Midbrain (tissue), 1 donor: ENCODE measurements around the gene EIF3M.

ENCODE experiments used
- DNase-seq: peaks from one replicate; lab custom pipeline; 2025; lab: John Stamatoyannopoulos, UW

Gene EIF3M

GRCh38 chr11:32583459-32584271 is at the start of gene EIF3M:
TSS of gene EIF3M (plus strand) at chr11:32583831. CDS start at chr11:32583888, 57 bp downstream.
- peak; percentile 95 for DNase-seq

- DNase-seq, result no peak
Measured at GRCh38 chr11:32538804-32539203, 44.8 kb upstream of the EIF3M start.

DNA sequence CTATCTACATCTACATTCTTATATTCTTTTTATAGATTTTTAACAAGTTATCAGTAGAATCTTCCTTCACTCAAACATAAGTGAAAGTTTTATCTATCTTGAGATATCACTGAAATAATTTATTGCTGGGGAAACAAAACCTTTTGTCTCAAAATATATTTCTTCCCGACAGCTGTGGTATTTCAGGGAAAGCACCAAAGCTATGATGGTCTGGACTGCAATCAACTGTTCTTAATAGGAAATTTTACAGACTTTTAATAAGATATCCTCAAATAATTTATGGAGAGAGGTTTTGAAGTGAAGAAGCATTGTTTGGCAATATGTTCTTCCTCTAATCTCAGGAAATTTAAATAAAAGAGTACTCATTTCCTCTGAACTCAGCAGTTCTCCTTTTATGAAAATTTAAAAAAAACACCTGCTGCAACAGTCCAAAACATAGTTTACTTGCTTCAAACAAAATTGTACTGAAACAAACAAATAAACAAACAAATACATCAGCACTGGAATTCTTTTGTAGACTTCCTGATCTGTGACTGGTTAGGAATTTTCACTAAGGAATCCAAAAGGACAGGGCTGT is 33.9 kb upstream of the EIF3M start:
- no peak for DNase-seq

- no peak for DNase-seq
Measured at GRCh38 chr11:32550207-32550606, 33.4 kb upstream of the EIF3M start.

DNA sequence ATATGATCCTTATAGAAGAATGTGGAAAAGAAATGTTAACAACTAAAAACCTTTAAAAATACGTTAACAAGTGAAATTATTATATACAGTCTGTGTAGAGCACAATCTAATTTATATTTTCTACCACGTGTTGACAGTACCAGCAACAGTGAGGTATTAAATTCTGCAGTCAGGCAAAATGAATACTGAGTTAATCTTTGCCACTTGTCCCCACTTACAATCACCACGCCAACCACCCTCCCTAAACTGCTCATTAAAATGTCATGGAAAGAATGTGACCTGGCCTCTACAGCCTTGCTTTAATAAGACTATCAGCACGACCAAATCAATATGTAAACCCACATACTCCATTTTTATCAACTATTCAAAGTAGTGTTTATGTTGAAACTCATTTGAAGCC is 28.5 kb upstream of the EIF3M start:
- no peak for DNase-seq

DNA sequence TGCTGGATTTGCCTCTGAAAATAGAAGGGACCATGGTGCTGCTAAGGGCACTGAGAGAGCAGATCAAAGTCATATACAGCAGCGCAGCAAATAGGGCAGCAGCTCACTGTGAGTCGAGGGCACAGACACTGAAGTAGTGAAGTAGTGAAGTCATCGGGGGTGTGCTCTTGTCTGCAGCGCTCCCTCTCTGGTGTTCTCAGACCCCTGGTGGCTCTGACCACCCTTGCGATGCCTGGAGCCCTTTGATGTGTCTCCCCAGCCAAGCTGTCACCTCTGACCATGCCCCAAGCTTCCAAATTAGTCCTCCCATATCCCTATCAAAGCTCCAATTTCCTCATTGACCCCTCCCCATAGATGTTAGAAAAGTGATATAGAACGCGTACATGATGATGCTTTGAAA is 27.7 kb upstream of the EIF3M start:
- no peak for DNase-seq

DNA sequence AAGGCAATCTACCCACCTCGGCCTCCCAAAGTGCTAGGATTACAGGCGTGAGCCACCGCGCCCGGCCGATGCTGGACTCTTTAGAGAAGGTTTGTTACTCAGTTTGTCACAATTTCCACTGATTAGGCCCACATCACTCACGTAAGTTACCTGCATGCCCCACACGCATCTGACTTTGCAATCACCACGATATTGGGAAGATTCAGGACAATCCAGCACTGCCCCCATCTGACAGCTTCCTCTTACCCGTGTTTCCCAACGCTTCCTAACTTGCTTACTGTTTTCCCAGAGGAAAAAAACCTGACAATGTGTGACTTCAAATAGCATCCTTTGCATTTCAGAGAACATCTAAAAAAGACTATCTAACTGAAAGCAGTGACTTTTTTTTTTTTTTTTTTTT is 21.8 kb upstream of the EIF3M start:
- no peak for DNase-seq

DNA sequence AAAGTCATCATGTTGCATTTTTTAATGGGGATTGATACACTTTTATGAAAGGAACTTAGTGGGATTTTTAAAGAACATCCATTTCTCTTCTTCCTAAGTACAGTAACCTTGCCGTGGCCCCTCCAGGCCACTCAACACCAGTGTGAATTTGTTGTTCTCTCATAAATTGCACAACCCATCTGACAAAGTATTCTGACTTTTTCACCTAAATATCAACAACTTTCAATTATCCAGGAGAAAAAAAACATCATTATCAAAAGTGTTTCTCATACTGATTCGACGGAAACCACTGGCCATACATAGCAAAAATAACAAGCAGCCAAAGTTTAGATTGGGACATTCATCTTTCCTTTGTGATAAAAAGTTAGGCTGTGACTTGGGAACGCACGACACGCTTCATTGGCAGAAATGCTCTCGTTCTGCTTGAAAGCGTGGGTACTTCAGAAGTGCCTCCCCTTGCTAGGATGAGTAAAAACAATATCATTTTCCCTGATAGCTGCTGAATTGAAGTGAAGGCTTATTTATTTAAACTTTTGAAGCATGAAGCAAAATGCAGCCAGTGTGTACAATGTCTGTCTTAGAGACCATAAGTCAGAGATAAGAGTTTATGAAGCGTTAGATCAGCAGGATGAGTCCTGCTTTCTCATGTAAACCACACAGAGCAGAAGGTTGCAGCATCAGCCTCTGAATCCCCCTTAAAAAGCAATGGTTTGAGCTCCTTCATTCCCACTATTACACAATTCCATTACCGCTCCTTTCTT is 20.6 kb upstream of the EIF3M start:
- DNase-seq, result no peak

DNA sequence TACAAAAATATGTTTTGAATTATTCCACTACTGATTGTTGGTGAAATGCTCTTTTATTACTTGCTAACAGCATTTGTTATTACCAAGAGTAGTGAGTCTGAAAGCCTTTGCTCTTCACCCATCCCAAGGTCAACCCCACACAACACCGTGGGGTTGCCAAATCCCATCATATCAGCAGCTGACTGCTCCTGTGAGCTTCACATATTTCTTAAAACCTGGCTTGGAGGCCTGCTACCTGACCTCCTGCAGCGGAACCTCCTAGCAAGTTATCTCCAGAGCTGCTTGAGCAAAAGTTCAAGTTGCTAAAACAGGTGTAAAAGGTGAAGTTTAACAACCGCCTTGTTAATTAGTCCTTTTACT is 20.1 kb upstream of the EIF3M start:
- DNase-seq, result no peak

DNA sequence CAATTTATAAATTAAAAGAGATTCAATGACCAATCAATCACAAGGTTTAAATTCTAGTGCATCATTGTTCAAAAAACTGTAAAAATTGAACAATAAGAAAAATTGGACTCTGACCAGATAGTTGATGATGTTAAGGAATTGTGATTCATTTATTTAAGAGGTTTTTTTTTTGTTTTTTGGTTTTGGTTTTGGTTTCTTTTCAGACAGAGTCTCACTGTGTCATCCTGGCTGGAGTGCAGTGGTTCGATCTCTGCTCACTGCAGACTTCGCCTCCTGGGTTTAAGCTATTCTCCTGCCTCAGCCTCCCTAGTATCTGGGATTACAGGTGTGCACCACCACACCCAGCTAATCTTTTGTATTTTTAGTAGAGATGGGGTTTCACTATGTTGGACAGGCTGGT is 17.1 kb upstream of the EIF3M start:
- DNase-seq, result no peak

- no peak for DNase-seq
Measured at GRCh38 chr11:32567154-32567553, 16.5 kb upstream of the EIF3M start.

- no peak for DNase-seq
Measured at GRCh38 chr11:32569313-32569881, 14.2 kb upstream of the EIF3M start.

DNA sequence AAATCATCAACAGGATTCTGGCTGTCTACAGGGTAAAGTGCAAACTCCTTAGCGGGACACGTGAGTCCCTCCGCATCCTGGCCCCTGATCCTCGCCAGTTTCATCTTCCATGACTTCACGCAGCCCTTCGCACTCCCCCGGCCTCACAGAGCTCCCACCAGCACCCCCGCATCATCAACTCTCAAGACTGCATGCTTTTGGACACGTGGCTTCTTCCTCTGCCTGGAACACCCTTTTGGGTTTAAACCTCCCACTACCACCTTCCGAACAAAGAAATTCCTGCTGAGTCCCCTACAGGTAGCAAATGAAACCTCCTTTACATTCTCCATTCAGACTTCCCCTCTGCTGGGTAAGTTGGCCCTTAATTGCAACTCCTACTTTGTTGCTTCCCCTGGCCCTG is 12.6 kb upstream of the EIF3M start:
- DNase-seq, result no peak

- no peak for DNase-seq
Measured at GRCh38 chr11:32573228-32573627, 10.4 kb upstream of the EIF3M start.

GRCh38 chr11:32574421-32574820 is 9.2 kb upstream of the EIF3M start:
- DNase-seq, result no peak

DNA sequence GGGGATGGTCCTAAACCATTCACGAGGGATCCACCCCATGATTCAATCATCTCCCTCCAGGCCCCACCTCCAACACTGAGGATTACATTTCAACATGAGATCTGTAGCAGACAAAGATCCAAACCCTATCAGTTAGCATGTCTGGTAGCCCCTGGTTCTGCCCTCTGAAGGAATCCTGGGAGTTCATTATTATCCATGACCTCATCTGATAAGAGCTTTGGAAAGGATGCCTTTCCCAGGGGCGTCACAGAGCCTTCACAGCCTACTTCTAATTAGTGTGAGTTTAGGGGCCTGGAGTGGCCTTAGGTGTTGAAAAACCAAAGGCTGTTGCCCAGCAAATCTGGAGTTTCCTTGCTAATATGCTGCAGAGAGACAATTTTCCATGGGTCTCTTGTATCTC is 8.6 kb upstream of the EIF3M start:
- no peak for DNase-seq

DNA sequence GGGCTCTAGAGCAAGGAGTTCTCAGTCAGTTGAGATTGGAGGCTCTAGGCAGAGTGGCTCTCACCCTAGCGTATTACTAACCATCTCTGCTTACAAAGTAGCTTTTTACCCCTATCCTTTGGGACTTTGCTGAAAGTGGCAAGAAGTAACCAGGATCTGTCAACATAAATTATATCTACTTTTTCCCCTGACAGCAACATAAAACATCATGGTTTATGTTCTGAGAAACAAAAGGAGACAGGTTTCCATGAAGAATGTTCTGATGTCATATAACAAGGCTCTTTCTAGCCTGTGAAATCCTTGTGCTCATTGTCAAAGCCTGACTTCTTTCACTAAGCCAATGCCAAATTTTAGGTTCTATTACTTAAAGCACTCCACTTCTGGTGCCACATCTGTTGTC is 7.2 kb upstream of the EIF3M start:
- DNase-seq, result no peak

GRCh38 chr11:32580967-32581366 is 2.7 kb upstream of the EIF3M start:
- DNase-seq, result no peak

DNA sequence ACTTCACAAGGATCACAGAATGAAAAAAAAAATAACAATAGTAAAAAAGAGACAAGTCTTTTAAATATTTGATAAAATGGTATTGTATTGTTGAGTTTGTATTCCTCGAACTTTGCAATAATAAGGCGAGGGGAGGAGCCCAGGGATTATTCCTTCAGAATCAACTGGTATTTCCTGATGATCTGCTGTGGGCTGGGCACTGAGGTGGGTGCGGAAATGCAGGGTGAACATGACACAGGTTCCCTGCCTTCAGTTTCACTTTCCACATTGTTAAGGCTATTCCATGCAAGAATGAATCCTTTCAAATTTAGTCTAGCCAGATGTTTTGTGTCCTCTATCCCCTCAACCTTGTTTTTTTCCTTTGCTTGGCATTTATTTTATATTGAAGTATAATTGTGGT is 2.1 kb upstream of the EIF3M start:
- DNase-seq, result no peak

DNA sequence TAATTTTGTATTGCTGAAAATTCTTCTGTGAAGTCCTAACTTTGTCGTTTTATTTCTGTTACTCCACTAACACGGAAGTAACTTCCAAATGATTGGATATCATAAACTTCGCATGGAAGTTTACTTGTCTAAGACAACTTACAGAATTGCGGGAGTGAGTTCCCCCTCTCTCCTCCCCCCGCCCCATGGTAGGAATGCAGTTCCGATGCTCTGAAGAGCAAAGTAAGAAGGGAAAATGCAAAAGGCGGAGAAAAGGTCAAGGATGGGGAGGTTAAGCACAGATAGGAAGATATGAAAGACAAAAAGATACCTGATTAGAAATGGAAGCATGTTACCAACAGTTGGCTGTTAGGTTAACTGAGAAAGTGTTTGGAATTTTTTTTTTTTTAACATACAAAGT is 1.3 kb downstream of the EIF3M start:
- no peak for DNase-seq

- no peak for DNase-seq
Measured at GRCh38 chr11:32586576-32587190, 3.1 kb downstream of the EIF3M start.

DNA sequence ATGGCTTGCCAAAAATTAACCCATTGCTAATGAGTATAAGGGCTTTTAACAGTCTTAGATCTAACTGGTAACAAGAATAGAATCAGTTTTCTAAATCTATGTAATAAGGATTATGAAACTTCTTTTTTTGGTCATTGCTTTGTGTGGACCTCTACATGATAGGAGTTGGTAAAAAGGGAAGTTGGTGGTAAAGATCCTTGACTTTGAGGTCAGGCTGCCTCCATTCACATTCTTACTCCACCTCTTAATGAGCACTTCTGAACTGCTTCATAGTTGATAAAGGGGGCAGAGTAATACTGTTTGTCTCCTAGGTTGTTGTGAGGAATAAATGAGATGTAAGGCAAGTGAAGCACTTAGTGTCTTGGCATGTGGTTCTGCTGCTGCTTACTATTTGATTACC is 10.6 kb downstream of the EIF3M start:
- no peak for DNase-seq
